H1 (cell line): ENCODE measurements around the gene SVIL. TPM values are rescaled to one million over a fixed set of nuclear protein-coding genes. Genes with fewer than 3 reads are reported as not detected.

Experiments used
- CBX5 ChIP-seq: fragments of 300-800, 300-1000 bp; sonication (generic); IDR thresholded peaks from 2 replicates; pipeline ENCODE4 v1.7.1; 2016; ENCODE audit warnings: antibody characterized with exemption, low read length, low read depth
- CREB1 ChIP-seq: IDR thresholded peaks from 2 replicates; pipeline ENCODE4 v1.6.1; 2012; ENCODE audit warnings: inconsistent platforms
- CTCF ChIP-seq, 3 experiments: IDR thresholded peaks; 1 replicate in 2 of 3; 2 replicates in 1 of 3; pipeline versions ENCODE4 v1.5.1 to v1.6.1; 2011; ENCODE audit warnings: low read length in 3 of 3, mild to moderate bottlenecking in 3 of 3, inconsistent platforms in 2 of 3, low read depth in 1 of 3, moderate library complexity in 1 of 3; ENCODE audit not compliant: insufficient read depth in 1 of 3; ENCODE audit errors: control extremely low read depth in 1 of 3
- GTF2F1 ChIP-seq: IDR thresholded peaks from 2 replicates; pipeline ENCODE4 v1.6.1; 2012; ENCODE audit warnings: low read depth, low read length, improper control_type of control experiment, borderline replicate concordance
- JUND ChIP-seq: IDR thresholded peaks from 2 replicates; pipeline ENCODE4 v1.6.1; 2011; ENCODE audit warnings: mild to moderate bottlenecking, improper control_type of control experiment, low read length
- KDM4A ChIP-seq: IDR thresholded peaks from one replicate; pipeline ENCODE4 v1.7.1; 2012; ENCODE audit warnings: low read depth, mild to moderate bottlenecking, moderate library complexity, low read length, inconsistent platforms; ENCODE audit not compliant: severe bottlenecking
- PHF8 ChIP-seq: fragments of 200-600 bp; sonication (generic); conservative IDR thresholded peaks from 2 replicates; pipeline ENCODE4 v1.7.1; 2012; ENCODE audit warnings: low read depth, mild to moderate bottlenecking, inconsistent platforms, low read length, moderate library complexity
- POLR2AphosphoS5 ChIP-seq: IDR thresholded peaks from 2 replicates; pipeline ENCODE4 v1.6.1; 2011; ENCODE audit warnings: low read depth, low read length
- RAD21 ChIP-seq, 2 experiments: IDR thresholded peaks in 1 of 2; conservative IDR thresholded peaks in 1 of 2; 2 replicates each; pipeline ENCODE4 v1.6.1; 2011; ENCODE audit warnings: low read depth in 2 of 2, low read length in 2 of 2, improper control_type of control experiment in 1 of 2, inconsistent platforms in 1 of 2, mild to moderate bottlenecking in 1 of 2, moderate library complexity in 1 of 2
- RXRA ChIP-seq: IDR thresholded peaks from 2 replicates; pipeline ENCODE4 v1.6.1; 2011; ENCODE audit warnings: low read depth, mild to moderate bottlenecking, low read length, moderate library complexity; ENCODE audit not compliant: insufficient read depth
- SP1 ChIP-seq: IDR thresholded peaks from 2 replicates; pipeline ENCODE4 v1.6.1; 2011; ENCODE audit warnings: low read depth, low read length
- polyA plus RNA-seq, 7 experiments: library from polyadenylated mRNA; depleted of rRNA in 3 of 7; stranded (reverse) in 5 of 7; unstranded in 2 of 7; fragments of >200 nt in 5 of 7; fragments of 200-250 nt in 2 of 7; gene quantifications; 1 replicate in 5 of 7; 2 replicates in 1 of 7; 4 replicates in 1 of 7; pipeline versions ENCODE4 v1.2.1 to v1.2.3, GENCODE V29; 2011 to 2013; ENCODE audit warnings: missing spikeins in 2 of 7, mixed read lengths in 2 of 7
- total RNA-seq: library from RNA; stranded (reverse); fragmentation: NEBNext Ultra II Directional; extraction: Animal tissue kit (Norgen Biotek cat#: 25700); gene quantifications from 2 replicates; pipeline ENCODE4 v1.2.1, GENCODE V29; 2021

The SVIL gene
- total and polyA plus RNA-seq, 2 of the 8 experiments (the other 6 are each of a cell fraction or from before 2014, with no cell fraction given): 4.7 to 15.4 TPM

GRCh38 chr10:29496341-29497162, 138.2 kb downstream of the SVIL start (continued):
- TF ChIP-seq POLR2AphosphoS5 (no peak), GTF2F1 (no peak), KDM4A (no peak), RAD21 (IDR thresholded peaks at IDR 0.05 in 1 of 2, conservative IDR thresholded peaks at IDR 0.05 in 1 of 2; ENCODE audit: low read depth in 2 of 2, low read length in 2 of 2) (peak; percentile 79 to 80), PHF8 (no peak), SP1 (0 out of 2 replicates have a peak, but pooled peaks have one; percentile 41), CREB1 (0 out of 2 replicates have a peak, but pooled peaks have one; percentile 18), JUND (0 out of 2 replicates have a peak, but pooled peaks have one; percentile 12), CTCF (IDR thresholded peaks at IDR 0.05; ENCODE audit: control extremely low read depth in 1 of 3, insufficient read depth in 1 of 3, low read depth in 1 of 3, low read length in 3 of 3) (peak; percentile 89 to 97 (median 90)), CBX5 (no peak), RXRA (0 out of 2 replicates have a peak, but pooled peaks have one; percentile 9)
- TF ChIP-seq, all 59 proteins: peak for 9
